OCI-LY1 (cell line): ENCODE data around the gene GMPS.

Experiments
- CTCF ChIP-seq: fragments of 200-600 bp; sonication (generic), shearing (Covaris generic); IDR thresholded peaks from 2 replicates; pipeline ENCODE4 v1.5.1; 2017; ENCODE audit warnings: mild to moderate bottlenecking, antibody characterized with exemption, low read length, moderate library complexity, mixed read lengths
- EZH2 ChIP-seq: fragments of 200-600 bp; sonication (generic), shearing (Covaris generic); IDR thresholded peaks from 2 replicates; pipeline ENCODE4 v1.8.0; 2017; ENCODE audit warnings: borderline replicate concordance, mixed run types, mild to moderate bottlenecking, antibody characterized with exemption, low read length, moderate library complexity, mixed read lengths

- TF ChIP-seq CTCF: no peak
- TF ChIP-seq EZH2: no peak
Measured at GRCh38 chr3:155835341-155836071, 34.9 kb upstream of the GMPS start.
